Tibial nerve (tissue), 4 donors: ENCODE results near the gene B9D1. TPM values are rescaled to one million over a fixed set of nuclear protein-coding genes. Genes with fewer than 3 reads are reported as not detected.

Experiments
- DNase-seq, 2 donors: peaks; one replicate each; pipeline ENCODE4 v3.0.0-alpha.2; 2019; ENCODE audit warnings: low spot score in 2 of 2
- H3K27ac ChIP-seq, 4 donors: fragments of 200-600 bp; sonication (generic) in 3 of 4; one replicate each; pipeline ENCODE4 v1.5.1; 2017 to 2019; ENCODE audit warnings: mild to moderate bottlenecking in 1 of 4
- H3K27me3 ChIP-seq, 2 donors: fragments of 200-600 bp; sonication (generic) in 1 of 2; one replicate each; pipeline versions ENCODE4 v1.5.1 to v1.6.0; 2017 to 2019
- H3K36me3 ChIP-seq, 3 donors: fragments of 200-600 bp; sonication (generic); one replicate each; pipeline ENCODE4 v1.5.1; 2018 to 2019
- H3K4me1 ChIP-seq, 4 donors: fragments of 200-600 bp; sonication (generic) in 3 of 4; one replicate each; pipeline ENCODE4 v1.5.1; 2017 to 2019
- H3K4me3 ChIP-seq, 4 donors: fragments of 200-600 bp; sonication (generic) in 3 of 4; one replicate each; pipeline ENCODE4 v1.5.1; 2017 to 2019; ENCODE audit warnings: mild to moderate bottlenecking in 1 of 4, moderate library complexity in 1 of 4
- H3K9me3 ChIP-seq, 4 donors: fragments of 200-600 bp; sonication (generic) in 3 of 4; one replicate each; pipeline ENCODE4 v1.5.1; 2017 to 2019
- EP300 ChIP-seq, 2 donors: sonication (generic); formaldehyde crosslinking; IDR thresholded peaks; one replicate each; pipeline ENCODE4 v1.6.1; 2017; ENCODE audit warnings: antibody characterized with exemption in 2 of 2, mild to moderate bottlenecking in 1 of 2
- POLR2A ChIP-seq, 2 donors: fragments of 450-650 bp; IDR thresholded peaks; one replicate each; pipeline ENCODE4 v1.6.1; 2017; ENCODE audit warnings: antibody characterized with exemption in 2 of 2, mild to moderate bottlenecking in 2 of 2, moderate library complexity in 2 of 2
- WGBS, 2 donors: methylation state at CpG; one replicate each; pipeline ENCODE4 v1.1.5; 2018; 5-methylcytosine and 5-hydroxymethylcytosine counted together
- total RNA-seq, 4 donors: library from RNA; depleted of rRNA; stranded (reverse); fragments of >200 nt; gene quantifications; one replicate each; pipeline ENCODE4 v1.1.0, GENCODE V29; 2016
- TF ChIP-seq, protein P1 (sequence below), 5 experiments: fragments of 200-600 bp in 3 of 5; fragments of 450-650 bp in 2 of 5; sonication (generic) in 3 of 5; IDR thresholded peaks; one replicate each; pipeline ENCODE4 v1.5.1; 2016 to 2019; ENCODE audit warnings: antibody characterized with exemption in 5 of 5, mild to moderate bottlenecking in 3 of 5, moderate library complexity in 2 of 5

B9D1 gene
- total RNA-seq, 4 donors from 2014 or later = 21.6 to 65.4 (median 43.4) TPM

DNA sequence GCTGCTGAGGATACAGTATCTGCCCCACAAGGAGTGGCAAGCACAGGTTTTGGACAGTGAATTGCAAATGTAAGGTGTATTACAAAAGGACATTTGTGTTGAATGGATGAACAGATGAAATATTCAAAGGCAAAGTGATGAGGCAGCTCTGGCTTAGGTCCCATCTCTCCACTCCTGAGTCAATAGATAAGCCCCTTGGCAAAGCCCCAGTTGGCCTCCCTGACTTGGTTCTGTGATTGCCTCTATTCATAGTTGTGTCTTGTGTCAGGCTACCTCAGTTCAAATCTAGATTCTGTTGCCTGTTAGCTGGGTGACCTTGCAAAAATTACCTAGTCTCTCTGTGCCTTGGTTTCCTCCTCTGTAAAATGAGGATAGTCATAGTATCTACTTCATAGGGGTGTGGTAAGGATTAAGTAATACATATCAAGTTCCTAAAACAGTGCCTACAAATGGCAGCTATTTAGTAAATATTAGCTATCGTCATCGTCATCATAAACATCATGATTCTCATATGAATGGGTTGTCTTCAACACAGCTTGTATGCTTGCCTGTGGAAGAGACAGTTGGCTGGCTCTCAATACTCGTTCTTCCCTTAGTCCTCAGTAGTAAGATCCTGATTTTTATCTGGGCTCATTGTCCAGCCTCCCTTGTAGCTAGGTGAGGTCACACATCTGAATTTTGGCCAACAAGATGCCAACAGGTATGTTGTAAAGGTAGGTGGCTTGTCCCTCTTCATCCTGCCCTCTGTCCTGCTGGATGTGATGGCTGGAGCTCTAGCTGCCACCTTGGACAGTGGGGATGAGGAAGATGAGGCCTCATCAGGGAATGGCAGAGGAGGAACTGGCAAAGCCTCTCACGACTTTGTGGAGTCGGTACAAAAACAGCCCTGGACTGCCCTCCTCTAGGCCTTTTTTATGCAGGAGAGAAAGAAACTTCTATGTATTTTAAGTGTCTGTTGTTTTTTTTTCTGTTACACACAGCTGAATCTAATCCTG, 26.6 kb upstream of the B9D1 start:
- Histone ChIP-seq H3K4me3 (no peak overlapping the region), H3K27me3 (no peaks in the 10 kb centered on the region), H3K9me3 (no peaks in the 10 kb centered on the region), H3K4me1 (peaks cover 3 to 65% (median 56%) of the 10 kb centered on the region in 4 donors), H3K27ac (peak overlapping the region; percentile 83 to 97 (median 96)), H3K36me3 (peaks cover 0 to 6% (median 0%) of the 10 kb centered on the region in 3 donors)
- no peak for DNase-seq
- 56 to 59% methylated on average over 5 of the region's 5 CpGs for WGBS, 2 donors
- TF ChIP-seq EP300 (IDR thresholded peaks at IDR 0.05) (no peak), POLR2A (IDR thresholded peaks at IDR 0.05) (no peak)
- TF ChIP-seq, protein P1, sequence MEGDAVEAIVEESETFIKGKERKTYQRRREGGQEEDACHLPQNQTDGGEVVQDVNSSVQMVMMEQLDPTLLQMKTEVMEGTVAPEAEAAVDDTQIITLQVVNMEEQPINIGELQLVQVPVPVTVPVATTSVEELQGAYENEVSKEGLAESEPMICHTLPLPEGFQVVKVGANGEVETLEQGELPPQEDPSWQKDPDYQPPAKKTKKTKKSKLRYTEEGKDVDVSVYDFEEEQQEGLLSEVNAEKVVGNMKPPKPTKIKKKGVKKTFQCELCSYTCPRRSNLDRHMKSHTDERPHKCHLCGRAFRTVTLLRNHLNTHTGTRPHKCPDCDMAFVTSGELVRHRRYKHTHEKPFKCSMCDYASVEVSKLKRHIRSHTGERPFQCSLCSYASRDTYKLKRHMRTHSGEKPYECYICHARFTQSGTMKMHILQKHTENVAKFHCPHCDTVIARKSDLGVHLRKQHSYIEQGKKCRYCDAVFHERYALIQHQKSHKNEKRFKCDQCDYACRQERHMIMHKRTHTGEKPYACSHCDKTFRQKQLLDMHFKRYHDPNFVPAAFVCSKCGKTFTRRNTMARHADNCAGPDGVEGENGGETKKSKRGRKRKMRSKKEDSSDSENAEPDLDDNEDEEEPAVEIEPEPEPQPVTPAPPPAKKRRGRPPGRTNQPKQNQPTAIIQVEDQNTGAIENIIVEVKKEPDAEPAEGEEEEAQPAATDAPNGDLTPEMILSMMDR (IDR thresholded peaks at IDR 0.05) = no peak

DNA sequence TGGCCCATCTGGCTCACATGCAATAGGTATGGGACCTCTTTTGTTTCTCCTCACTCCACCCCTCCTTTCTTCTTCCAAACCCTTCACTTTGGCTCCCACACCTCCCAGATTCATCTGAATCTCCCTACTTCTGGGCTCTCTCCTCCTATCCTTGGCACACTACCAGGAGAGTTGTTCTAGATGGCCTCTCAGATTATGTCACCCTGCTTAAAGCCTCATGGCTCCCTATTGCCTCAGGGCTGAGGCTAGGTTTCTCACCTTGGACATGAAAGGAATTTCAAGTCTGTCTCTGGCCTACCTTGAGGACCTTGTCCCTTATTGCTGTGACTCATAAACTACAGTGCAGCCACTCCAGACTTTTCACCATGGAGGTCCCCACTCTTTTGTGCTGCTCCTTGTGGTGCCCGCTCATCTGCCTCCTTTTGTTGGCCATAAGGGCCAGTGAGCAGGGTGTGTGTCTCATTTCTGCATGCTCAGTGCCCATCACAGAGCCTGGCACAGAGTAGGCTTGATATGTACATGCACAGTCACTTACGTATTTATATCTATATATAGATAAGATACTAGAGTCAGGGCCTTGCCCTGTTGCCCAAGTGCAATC, 25.5 kb upstream of the B9D1 start:
- peaks cover 0 to 17% (median 3%) of the 10 kb centered on the region in 3 donors for H3K36me3 ChIP-seq
- H3K27me3 ChIP-seq = no peaks in the 10 kb centered on the region
- no peak overlapping the region for H3K4me3 ChIP-seq
- no peaks in the 10 kb centered on the region for H3K9me3 ChIP-seq
- peaks cover 3 to 76% (median 60%) of the 10 kb centered on the region in 4 donors for H3K4me1 ChIP-seq
- TF ChIP-seq POLR2A (IDR thresholded peaks at IDR 0.05) (no peak), EP300 (IDR thresholded peaks at IDR 0.05) (no peak)
- peak in 1 of 2 donors; percentile 61 for DNase-seq
- WGBS, 2 donors = 80 to 91% methylated on average over 2 of the region's 2 CpGs
- peak overlapping the region; percentile 83 to 97 (median 96) for H3K27ac ChIP-seq

DNA sequence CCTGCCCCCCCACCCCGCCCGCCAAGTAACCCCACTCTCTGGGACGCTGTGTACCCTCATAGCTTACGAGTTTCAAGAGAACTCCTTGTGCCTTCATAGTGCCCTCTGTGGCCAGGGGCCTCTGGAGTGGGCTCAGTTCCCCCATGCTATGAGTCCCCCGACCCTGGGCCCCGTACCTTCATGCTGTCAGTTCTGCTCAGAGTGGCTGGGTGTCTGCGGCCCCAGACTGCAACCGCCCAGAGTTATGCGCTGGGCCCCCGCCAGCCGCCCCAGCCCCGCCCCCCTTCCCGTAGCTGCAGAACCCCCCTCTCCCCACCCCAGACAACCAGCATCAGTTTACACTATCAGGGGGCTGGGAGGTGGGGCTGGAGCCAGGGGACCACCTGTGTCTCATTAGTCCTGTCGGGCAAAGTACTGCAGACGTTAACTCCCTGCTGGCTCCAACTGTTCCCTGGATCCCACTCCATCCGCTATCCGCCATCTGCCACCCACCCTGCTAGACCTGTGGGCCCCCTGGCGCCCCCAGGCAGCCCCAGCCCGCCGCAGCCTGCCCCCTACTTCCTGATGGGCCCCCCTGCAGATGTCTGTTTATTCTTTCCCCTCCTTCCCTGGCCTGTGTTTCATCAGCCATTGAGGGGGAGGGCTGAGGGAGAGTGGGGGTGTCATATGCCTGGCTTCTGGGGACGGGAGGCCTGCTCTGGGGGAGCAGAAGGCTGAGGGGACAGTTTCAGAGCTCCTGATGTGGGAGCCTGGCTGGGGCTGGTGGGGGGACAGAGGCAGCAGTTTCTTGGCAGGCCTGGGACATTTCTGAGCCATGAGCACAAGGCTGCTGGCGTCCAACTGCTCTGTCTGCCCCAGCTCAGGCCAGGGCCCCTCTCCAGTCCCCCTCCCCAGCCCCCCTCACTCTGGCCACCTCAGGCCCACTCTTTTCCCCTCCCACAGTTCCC, 24.7 kb upstream of the B9D1 start, which contains the start of gene MFAP4:
Gene MFAP4, minus strand, starts transcription at position 217 of the 947 bp plus-strand sequence. Its CDS starts 35 bp downstream, at position 182.
- H3K27ac ChIP-seq = peak within 1 kb of the TSS; percentile 83 to 97 (median 96)
- H3K4me1 ChIP-seq = peaks cover 3 to 83% (median 60%) of the 10 kb centered on the region in 4 donors
- H3K36me3 ChIP-seq = peaks cover 0 to 24% (median 8%) of the 10 kb centered on the region in 3 donors
- DNase-seq = peak; percentile 56 to 65
- no peaks in the 10 kb centered on the region for H3K9me3 ChIP-seq
- TF ChIP-seq, protein P1 (IDR thresholded peaks at IDR 0.05) = no peak
- TF ChIP-seq EP300 (IDR thresholded peaks at IDR 0.05) (peak in 1 of 2 donors; percentile 69), POLR2A (IDR thresholded peaks at IDR 0.05) (no peak)
- peak within 1 kb of the TSS in 3 of 4 donors; percentile 8 to 32 (median 15) for H3K4me3 ChIP-seq
- 0 to 7% methylated on average over 8 to 19 of the region's 22 CpGs for WGBS, 2 donors
- H3K27me3 ChIP-seq = no peaks in the 10 kb centered on the region

DNA sequence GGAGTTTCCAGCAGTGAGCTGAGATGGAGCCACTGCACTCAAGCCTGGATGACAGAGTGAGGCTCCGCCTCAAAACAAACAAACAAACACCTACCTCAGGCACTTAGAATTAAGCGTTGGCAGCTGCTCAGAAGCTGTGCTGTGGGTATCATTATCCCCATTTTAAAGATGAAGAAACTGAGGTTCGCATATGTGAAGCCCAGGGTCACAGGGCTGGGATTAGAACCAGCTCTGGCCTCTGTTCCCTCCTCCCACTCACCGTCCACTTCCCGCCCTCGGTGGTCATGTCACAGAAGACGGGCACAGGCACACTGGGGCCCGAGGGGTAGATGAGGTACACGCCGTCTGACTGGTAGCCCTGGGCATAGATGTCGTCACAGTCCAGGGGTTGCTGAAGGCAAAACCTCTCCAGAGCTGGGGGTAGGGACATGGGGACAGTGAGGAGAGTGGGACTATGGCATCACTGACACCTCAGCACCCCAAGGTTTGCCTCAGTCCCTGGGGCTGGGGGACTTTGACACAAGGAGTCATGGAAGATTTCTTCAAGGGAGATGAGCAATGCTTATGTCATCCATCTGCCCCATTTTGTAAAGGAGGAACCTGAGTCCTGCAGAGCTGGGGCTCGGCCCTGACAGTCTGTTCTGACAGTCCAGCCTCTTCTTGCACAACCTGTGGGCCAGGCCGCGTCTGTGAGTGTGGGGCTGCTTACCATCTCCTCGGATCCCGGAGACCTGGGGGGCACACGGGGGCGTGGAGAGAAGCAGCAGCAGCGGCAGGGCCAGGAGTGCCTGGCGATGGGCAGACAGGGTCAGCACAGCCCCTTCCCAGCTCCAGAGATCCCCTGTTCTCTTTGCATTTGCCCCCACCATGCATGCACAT, 23.8 kb upstream of the B9D1 start:
- peak overlapping the region; percentile 83 to 97 (median 96) for H3K27ac ChIP-seq

More for the DNA sequence above, 23.8 kb upstream of the B9D1 start:
- Histone ChIP-seq H3K27me3 (no peaks in the 10 kb centered on the region), H3K36me3 (peaks cover 0 to 34% (median 18%) of the 10 kb centered on the region in 3 donors), H3K4me3 (peak overlapping the region in 1 of 4 donors; percentile 32), H3K4me1 (peaks cover 3 to 93% (median 60%) of the 10 kb centered on the region in 4 donors), H3K9me3 (no peaks in the 10 kb centered on the region)
- DNase-seq = peak; percentile 62 to 69
- TF ChIP-seq POLR2A (IDR thresholded peaks at IDR 0.05) (no peak), EP300 (IDR thresholded peaks at IDR 0.05) (no peak)
- TF ChIP-seq, protein P1 (IDR thresholded peaks at IDR 0.05) = no peak
- WGBS, 2 donors = 31 to 64% methylated on average over 13 to 20 of the region's 20 CpGs
